ENCODE measurements around the gene JPH4.

JPH4 gene

GRCh38 chr14:23524954-23525353 is 53.6 kb downstream of the JPH4 start:
- H3K79me2 ChIP-seq (ENCODE audit: insufficient read depth, low read length): no peaks in the 10 kb centered on the region
- H3K9me3 ChIP-seq (ENCODE audit: low read length): no peaks in the 10 kb centered on the region
- H3K4me2 ChIP-seq (ENCODE audit: low read length): no peak overlapping the region
- H3F3A ChIP-seq (ENCODE audit: insufficient read depth, low read length): no peaks in the 10 kb centered on the region
- H3K27ac ChIP-seq (ENCODE audit: low read depth, low read length, poor library complexity, severe bottlenecking): no peak overlapping the region
- no peaks in the 10 kb centered on the region for H3K4me1 ChIP-seq (ENCODE audit: insufficient read depth, low read length, severe bottlenecking)
- no peak for TF ChIP-seq EZH2 (IDR thresholded peaks at IDR 0.05; ENCODE audit: borderline replicate concordance, low read length)
- TF ChIP-seq CTCF (IDR thresholded peaks at IDR 0.05; ENCODE audit: low read length): no peak
- no peaks in the 10 kb centered on the region for H3K9me2 ChIP-seq (ENCODE audit: low read depth, low read length)
- no peak overlapping the region for H3K4me3 ChIP-seq (ENCODE audit: low read depth, low read length, poor library complexity, severe bottlenecking)
- no peak overlapping the region for H3K9ac ChIP-seq (ENCODE audit: low read length)
- H2AFZ ChIP-seq (ENCODE audit: low read length): no peak overlapping the region
- H3K36me3 ChIP-seq (ENCODE audit: insufficient read depth, low read length): no peaks in the 10 kb centered on the region
- H3K27me3 ChIP-seq (ENCODE audit: insufficient read depth, low read length): no peaks in the 10 kb centered on the region
- no peaks in the 10 kb centered on the region for H4K20me1 ChIP-seq (ENCODE audit: insufficient read depth, low read length)

DNA sequence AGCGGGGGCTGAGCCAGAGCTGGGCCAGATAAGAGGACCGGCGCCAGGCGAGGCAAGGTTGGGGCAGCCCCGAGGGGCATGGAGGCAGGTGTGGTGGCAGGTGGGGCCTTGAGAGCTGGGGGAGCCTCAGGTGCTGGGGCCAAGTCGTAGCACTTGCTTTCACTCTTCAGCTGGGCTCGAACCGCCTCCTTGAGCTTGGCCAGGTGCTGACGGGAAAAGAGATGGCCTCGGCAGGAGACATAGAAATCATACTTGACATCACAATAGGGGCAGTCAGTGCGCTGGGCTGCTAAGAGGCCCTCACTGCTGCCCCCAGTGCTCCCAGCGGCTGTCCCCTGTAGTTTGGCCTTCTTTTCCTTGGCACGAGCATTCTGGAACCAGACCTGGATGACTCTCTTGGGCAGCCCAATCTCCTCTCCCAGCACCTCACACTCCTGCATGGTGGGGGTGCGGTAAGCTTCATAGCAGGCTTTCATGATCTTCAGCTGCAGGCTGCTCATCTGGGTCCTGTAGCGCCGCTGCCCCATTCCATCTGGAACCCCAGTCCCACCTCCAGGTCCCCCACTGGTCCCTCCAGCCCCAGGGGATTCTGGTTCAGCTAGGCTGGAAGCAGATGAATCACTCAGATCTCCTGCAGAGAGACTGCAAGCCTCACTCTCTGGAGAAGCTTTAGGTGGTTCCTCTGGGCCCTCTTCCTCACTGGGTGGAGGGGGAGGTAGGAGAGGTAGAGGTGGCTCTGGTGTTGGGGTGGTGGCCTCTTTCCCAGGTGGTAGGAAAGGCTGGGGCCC is 55.2 kb downstream of the JPH4 start:
- TF ChIP-seq EZH2 (IDR thresholded peaks at IDR 0.05; ENCODE audit: borderline replicate concordance, low read length) (no peak), CTCF (IDR thresholded peaks at IDR 0.05; ENCODE audit: low read length) (no peak)
- Histone ChIP-seq H3K4me1 (ENCODE audit: insufficient read depth, low read length, severe bottlenecking) (no peaks in the 10 kb centered on the region), H3K4me3 (ENCODE audit: low read depth, low read length, poor library complexity, severe bottlenecking) (no peak overlapping the region), H3K4me2 (ENCODE audit: low read length) (no peak overlapping the region), H3F3A (ENCODE audit: insufficient read depth, low read length) (no peaks in the 10 kb centered on the region), H3K9me2 (ENCODE audit: low read depth, low read length) (no peaks in the 10 kb centered on the region), H2AFZ (ENCODE audit: low read length) (no peak overlapping the region), H3K36me3 (ENCODE audit: insufficient read depth, low read length) (no peaks in the 10 kb centered on the region), H3K27me3 (ENCODE audit: insufficient read depth, low read length) (no peaks in the 10 kb centered on the region), H4K20me1 (ENCODE audit: insufficient read depth, low read length) (no peaks in the 10 kb centered on the region), H3K9me3 (ENCODE audit: low read length) (no peaks in the 10 kb centered on the region), H3K27ac (ENCODE audit: low read depth, low read length, poor library complexity, severe bottlenecking) (no peak overlapping the region), H3K9ac (ENCODE audit: low read length) (no peak overlapping the region), H3K79me2 (ENCODE audit: insufficient read depth, low read length) (no peaks in the 10 kb centered on the region)

- Histone ChIP-seq H2AFZ (ENCODE audit: low read length) (no peak overlapping the region), H3K36me3 (ENCODE audit: insufficient read depth, low read length) (no peaks in the 10 kb centered on the region), H3K9me3 (ENCODE audit: low read length) (no peaks in the 10 kb centered on the region), H3K4me1 (ENCODE audit: insufficient read depth, low read length, severe bottlenecking) (no peaks in the 10 kb centered on the region), H4K20me1 (ENCODE audit: insufficient read depth, low read length) (no peaks in the 10 kb centered on the region), H3K79me2 (ENCODE audit: insufficient read depth, low read length) (no peaks in the 10 kb centered on the region), H3K4me3 (ENCODE audit: low read depth, low read length, poor library complexity, severe bottlenecking) (no peak overlapping the region), H3K27me3 (ENCODE audit: insufficient read depth, low read length) (0 out of 2 replicates have a peak, but pooled peaks cover 3% of the 10 kb centered on the region), H3K9ac (ENCODE audit: low read length) (no peak overlapping the region), H3K4me2 (ENCODE audit: low read length) (no peak overlapping the region), H3F3A (ENCODE audit: insufficient read depth, low read length) (no peaks in the 10 kb centered on the region), H3K9me2 (ENCODE audit: low read depth, low read length) (no peaks in the 10 kb centered on the region), H3K27ac (ENCODE audit: low read depth, low read length, poor library complexity, severe bottlenecking) (no peak overlapping the region)
- no peak for TF ChIP-seq EZH2 (IDR thresholded peaks at IDR 0.05; ENCODE audit: borderline replicate concordance, low read length)
- no peak for TF ChIP-seq CTCF (IDR thresholded peaks at IDR 0.05; ENCODE audit: low read length)
Observed at GRCh38 chr14:23522643-23523198, 55.9 kb downstream of the JPH4 start.
